Fibroblast of villous mesenchyme (primary cell): ENCODE data around the gene SMC4. TPM values are rescaled to one million over a fixed set of nuclear protein-coding genes. Genes with fewer than 3 reads are reported as not detected.

Experiments used
- DNase-seq: peaks from one replicate; pipeline ENCODE4 v3.0.0-alpha.2; 2010; ENCODE audit warnings: low read depth
- H3K4me3 ChIP-seq: 2 replicates; pipeline ENCODE4 v1.5.1; 2011; ENCODE audit warnings: low read depth, mild to moderate bottlenecking, low read length
- CTCF ChIP-seq: IDR thresholded peaks from 2 replicates; pipeline ENCODE4 v1.5.1; 2012; ENCODE audit warnings: low read depth, mild to moderate bottlenecking, low read length; ENCODE audit not compliant: insufficient read depth
- total RNA-seq: library from RNA; depleted of rRNA; stranded (reverse); fragments of >200 nt; gene quantifications from 2 replicates; pipeline ENCODE4 v1.2.3, GENCODE V29; 2012

Gene SMC4
- total RNA-seq, 1 donor = 88.5 TPM

GRCh38 chr3:160370987-160371857, 28.2 kb upstream of the SMC4 start:
- TF ChIP-seq CTCF = no peak
- no peak for DNase-seq
- no peak overlapping the region for H3K4me3 ChIP-seq

GRCh38 chr3:160372780-160373179, 26.7 kb upstream of the SMC4 start:
- no peak for TF ChIP-seq CTCF
- H3K4me3 ChIP-seq = no peak overlapping the region

GRCh38 chr3:160373655-160374054, 25.8 kb upstream of the SMC4 start:
- no peak for DNase-seq
- no peak for TF ChIP-seq CTCF
- H3K4me3 ChIP-seq = no peak overlapping the region

More at GRCh38 chr3:160372780-160373179, 26.7 kb upstream of the SMC4 start:
- DNase-seq = peak; percentile 89

- no peak for DNase-seq
- H3K4me3 ChIP-seq = no peak overlapping the region
- no peak for TF ChIP-seq CTCF
These were observed 25.0 kb upstream of the SMC4 start for GRCh38 chr3:160374472-160374871.

- no peak overlapping the region for H3K4me3 ChIP-seq
- no peak for TF ChIP-seq CTCF
- no peak for DNase-seq
These were observed 24.5 kb upstream of the SMC4 start for GRCh38 chr3:160374925-160375324.

GRCh38 chr3:160376681-160377080, 22.8 kb upstream of the SMC4 start:
- TF ChIP-seq CTCF = no peak
- no peak overlapping the region for H3K4me3 ChIP-seq
- no peak for DNase-seq
